GM21360 (cell line): ENCODE measurements around the gene PRPF19.
A peak's percentile ranks its signal among the peaks of the same experiment; 100 is the strongest.

Experiments used
- ATAC-seq: cut with Tn5 transposase; IDR thresholded peaks from one replicate; pipeline ENCODE4 v1.9.1; 2021; ENCODE audit warnings: mild to moderate bottlenecking, moderate library complexity; ENCODE audit not compliant: unreplicated experiment

PRPF19 gene

GRCh38 chr11:60906132-60906972 is at the start of gene PRPF19:
TSS of gene PRPF19 (minus strand) at chr11:60906585. CDS start at chr11:60906382, 203 bp downstream.
- ATAC-seq, result peak; percentile 64

DNA sequence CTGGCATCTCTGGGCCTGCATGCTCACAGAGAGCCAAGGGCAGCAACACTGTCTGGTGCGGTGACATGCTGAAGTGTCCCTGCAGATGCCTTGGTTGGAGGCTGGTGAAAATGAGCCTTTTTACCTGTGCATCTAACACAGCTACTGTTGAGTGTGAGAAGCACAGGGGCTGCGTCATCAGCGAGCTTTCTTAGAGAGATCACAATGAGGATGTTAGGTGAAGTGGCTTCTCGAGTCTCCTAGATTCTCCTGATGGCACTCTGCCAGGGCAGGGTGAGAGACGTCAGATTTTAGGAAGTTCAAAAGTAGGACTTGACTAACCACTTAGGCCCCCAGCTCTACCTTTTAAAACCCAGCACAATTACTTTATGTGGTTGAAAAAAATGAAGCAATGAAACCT is 49.2 kb upstream of the PRPF19 start:
- no peak for ATAC-seq

GRCh38 chr11:60954421-60954820 is 48.0 kb upstream of the PRPF19 start:
- ATAC-seq, result no peak

GRCh38 chr11:60953781-60954180 is 47.4 kb upstream of the PRPF19 start:
- ATAC-seq, result no peak

DNA sequence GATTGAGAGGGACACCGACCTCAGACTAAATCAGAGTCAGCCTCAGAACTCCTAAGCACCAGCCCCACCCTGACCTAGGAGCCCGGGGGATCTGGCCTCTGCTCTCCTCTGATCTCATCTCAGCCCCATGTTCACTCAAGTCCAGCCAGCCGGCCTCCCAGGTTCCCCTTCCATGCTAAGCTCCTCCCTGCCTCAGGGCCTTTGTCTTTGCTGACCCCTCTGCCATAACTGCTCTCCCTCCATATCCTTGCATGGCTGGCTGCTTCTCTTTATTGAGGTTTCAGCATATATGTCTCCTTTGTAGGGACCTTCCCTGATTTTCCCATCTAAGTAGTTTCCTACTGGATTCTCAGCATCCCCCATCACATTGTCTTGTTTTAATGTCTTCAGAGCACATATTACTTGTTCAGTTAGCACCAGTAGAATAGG is 46.4 kb upstream of the PRPF19 start:
- no peak for ATAC-seq

DNA sequence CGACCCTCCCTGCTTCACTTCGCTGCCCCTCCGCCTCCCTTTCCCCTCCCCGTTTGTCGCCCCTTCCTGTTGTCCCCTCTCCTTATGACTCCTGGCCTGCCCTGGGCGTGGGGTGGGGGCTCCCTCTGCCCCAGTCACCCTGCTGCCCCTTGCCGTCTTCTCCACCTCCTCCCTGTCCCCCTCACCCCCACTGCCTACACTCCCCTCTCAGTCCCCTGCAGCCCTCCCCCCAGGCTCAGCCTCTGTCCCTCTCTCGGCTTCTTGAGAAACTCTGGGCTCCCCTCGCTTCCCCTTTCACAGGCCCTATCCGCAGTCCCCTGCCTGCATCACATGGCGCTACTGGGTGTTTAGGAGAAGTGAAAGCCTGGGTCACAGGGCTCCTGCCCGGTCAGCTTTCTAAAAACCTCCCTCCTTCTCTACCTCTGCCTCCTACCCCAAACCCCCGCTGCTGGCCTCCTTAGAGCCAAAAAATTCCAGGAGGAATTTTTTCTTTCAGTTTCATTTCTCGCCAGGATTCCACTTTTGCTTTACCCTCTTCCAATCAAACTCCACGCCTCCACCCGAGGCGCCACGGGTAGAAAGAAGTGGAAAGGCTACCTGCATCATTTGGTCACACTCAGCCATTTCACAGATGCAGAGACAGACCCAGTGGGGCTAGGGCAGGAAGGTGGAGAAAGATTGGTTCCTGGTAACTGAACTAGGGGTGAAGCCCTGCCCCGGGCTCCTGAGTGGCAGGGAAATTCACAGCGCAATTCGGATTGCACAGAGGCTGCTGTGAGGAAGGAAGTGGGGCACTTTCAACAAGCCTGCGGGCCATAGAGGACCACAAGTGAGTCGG is 45.7 kb upstream of the PRPF19 start, which contains the start of gene SLC15A3:
SLC15A3 (minus strand) TSS at position 273 of the 838 bp plus-strand sequence. CDS start 625 bp downstream, outside the sequence.
- ATAC-seq, result peak; percentile 53

DNA sequence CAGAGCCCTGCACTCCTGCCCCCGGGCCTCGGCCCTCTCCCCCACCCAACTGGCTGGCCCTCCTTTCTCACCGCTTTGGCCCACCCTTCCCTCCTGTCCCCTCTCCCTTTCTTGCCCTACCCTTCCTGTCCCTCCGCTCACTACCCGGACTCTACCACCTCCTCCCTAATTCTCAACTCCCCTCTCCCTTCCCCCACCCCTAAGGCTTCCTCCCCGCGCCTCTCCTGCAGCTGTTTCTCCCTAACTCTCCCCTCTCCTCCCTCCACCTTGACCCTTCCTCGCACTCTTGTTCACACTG is 45.2 kb upstream of the PRPF19 start:
- no peak for ATAC-seq

DNA sequence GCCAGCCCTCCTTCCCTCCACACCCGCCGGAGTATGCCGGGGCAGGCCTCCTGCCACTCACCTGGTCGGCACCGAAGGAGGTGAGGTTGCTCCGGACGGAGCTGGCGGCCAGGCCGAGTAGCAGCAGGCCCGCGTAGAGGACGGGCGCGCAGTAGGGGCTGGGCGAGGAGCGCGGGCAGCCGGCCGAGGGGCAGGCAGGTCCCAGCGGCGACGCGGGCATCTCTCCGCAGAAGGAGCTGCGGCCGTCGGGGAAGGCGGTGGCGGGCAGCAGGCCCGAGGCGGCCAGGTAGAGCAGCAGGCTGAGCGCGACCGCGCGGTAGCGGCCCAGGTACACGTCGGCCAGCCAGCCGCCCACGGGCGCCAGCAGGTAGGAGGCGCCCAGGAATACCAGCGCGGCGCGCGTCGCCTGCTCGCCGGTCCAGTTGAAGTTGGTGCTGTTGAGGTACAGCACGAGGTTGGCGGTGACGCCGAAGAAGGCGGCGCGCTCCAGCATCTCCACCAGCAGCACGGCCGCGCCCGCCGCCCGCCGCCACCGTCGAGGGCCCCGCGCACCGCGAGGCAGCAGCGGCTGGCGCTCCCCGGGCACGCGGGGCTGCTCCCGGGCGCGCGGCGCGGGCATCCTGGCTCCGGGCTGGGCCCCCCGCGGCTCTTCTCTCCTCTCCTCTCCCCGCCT is 44.7 kb upstream of the PRPF19 start:
- no peak for ATAC-seq

GRCh38 chr11:60950024-60950423 is 43.6 kb upstream of the PRPF19 start:
- no peak for ATAC-seq

DNA sequence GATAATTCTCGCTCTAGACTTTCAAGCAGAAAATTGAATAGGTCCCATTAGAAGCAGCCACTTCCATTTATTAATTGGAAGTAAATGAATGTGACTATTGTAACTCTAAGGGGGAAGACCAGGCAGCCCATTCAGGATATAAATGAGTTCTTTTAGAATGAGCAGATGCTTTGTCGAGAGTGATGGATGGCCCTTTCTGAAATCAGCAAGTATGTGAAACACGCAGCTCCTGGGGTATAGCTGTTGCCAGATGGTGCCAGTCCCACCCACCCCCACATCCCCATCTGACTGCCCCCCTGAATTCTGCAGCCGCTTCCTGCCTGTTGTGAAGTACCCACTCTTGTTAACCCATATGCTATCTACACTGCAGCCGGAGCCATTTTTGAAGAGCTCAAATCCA is 41.9 kb upstream of the PRPF19 start:
- no peak for ATAC-seq

DNA sequence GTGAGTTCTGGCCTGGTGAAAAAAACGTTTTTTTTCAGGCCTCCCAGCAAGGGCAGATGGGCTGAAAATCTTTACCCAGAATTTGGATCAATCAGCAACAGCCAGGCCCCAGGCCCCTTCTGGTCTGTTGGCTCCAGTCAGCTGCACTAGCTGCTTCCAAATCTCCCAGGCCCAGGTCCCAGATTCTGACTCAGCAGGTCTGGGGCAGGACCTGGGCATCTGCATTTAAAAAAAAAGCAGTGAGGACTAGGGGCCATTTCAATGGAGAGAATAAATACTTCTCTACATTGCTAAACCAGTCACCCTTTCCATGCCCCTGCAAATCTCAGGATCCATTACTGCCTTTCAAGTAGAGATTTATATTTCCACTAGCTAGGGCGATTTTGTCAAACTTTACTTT is 41.3 kb upstream of the PRPF19 start:
- ATAC-seq, result no peak

DNA sequence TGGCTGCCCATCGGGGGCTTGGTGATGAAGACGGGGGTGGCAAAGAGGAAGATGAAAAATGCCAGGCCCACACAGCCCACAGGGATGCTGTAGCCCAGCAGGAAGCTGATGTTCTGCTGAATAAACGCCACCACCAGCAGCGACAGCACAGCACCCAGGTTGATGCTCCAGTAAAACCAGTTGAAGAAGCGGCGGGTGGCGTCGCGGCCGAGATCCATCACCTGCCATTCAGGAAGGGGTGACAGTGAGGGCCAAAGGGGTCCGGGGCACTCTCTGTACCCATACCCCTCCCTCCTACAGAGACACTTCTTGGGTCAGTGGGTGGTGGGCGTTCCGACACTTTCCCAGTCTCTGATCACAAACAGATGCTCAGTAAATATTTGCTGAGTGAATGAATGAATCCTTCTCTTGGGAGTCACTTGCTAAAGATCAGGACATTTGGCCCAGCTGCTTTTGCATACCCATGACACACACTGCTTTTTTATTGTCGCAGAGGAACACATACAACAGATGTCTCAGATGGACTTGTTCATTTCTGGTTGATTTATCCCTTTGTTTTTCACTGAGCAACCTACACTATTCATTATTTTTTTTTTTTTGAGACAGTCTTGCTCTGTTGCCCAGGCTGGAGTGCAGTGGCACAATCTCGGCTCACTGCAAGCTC is 40.3 kb upstream of the PRPF19 start:
- no peak for ATAC-seq

- ATAC-seq, result no peak
Observed at GRCh38 chr11:60945295-60945667, 38.9 kb upstream of the PRPF19 start.

DNA sequence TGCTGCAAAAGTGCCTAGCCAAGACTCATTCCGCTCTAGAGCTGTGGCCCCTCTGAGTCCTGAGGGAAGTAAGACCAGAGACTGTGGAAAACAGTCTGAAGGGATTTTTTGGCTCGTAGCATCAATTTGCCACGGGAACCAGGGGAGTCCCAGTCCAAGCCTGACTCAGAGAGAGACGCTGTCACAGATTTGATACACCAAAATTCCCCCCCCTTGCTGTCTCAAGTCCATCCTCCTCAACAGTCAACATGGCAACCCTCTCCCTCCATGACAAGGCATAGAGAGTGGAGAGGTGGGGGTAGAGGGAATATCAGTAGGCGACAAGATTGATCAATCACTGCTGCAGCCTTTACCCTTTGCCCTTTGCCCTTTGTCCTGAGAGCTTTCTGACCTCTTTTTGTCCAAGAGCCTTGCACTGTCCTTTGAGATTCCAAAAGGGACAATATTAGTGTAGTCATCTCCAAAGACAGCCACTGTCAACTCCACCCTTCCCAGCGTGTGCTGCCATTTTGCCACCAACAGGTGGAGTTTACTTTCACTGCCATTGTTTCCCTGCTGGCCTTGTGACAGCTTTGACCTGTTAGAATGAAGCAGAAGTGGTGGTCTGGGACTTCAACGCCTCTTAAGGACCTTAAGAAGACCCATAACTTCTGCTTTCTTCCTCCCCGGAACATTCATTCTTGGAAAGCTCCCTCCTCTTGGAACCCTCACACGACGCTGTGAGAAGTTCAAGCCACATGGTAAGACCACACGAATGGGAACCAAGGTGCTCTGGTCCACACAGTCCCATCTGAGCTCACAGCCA is 38.3 kb upstream of the PRPF19 start:
- ATAC-seq, result no peak

DNA sequence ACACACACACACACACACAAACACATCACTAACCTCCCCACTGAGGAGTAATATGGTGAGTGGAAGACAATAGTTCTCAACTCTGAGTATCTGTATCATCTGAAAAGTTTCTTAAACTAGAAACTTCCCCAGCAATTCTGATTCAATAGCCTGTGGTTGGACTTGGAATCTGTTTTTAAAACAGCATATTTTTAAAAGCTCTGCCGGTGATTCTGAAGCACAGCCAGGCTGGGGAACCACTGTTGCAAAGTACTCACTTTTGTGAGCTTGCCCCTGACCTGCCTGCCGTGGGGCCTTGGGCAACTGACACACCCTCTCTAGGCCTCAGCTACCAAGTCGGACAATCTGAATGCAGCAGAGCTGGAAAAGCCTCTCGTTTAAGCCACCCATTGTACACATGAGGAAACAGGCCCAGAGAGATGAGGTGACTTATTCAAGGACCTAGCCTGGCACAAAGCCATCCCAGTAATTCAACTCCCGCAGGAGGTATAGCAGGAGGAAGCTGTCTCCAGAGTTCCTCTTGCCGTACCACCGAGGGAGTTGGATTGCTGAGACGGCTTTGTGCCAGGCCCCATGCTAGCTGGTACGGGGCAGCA is 36.7 kb upstream of the PRPF19 start:
- no peak for ATAC-seq

GRCh38 chr11:60942219-60942618 is 35.8 kb upstream of the PRPF19 start:
- no peak for ATAC-seq

- no peak for ATAC-seq
Observed at GRCh38 chr11:60941371-60942119, 35.2 kb upstream of the PRPF19 start.

DNA sequence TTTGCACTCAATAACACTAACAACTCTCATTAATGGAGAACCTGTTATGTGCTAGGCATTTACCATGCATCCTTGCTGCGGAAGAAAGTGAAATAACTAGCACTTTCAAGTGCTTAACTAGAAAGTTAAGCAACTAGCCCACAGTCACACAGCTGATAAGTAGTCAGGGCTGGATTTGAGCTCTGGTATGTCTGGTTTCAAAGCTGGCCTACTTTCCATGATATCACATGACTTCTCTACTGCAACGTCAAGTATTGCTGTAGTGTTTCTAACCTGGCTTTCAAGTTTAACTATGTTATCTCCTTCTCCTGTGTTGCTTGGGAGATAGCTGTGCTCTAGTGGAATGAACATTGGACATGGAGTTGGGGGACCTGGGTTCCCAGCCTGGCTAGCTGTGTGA is 33.5 kb upstream of the PRPF19 start:
- no peak for ATAC-seq

DNA sequence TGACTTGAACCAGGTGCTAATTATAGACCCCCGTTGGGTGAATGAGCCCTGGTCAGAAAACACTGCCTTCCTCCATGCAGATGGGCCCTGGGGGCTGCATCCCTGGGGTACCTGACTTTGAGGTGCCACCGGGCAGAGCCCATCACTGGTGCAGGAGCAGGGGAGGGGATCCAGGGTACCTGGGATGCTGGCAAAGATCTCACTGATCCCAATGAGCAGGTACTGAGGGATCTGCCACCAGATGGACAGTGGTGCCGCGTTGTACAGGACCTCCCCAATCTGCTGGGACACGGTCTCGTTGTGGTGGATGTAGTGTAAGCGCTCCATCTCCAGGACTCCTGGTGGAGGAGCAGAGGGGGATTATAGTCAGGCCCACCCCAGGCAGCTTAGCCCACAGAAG is 32.9 kb upstream of the PRPF19 start:
- no peak for ATAC-seq
